ENCODE measurements around the gene NCL.
"Not testable (repeated sequence)": the region's sequence is repeated elsewhere in the genome, so short reads cannot be mapped to it uniquely, and the experiment has no call there.

Gene NCL

GRCh38 chr2:231430437-231430836 is 33.8 kb downstream of the NCL start:
- not testable (repeated sequence) for DNase-seq (ENCODE audit: low read depth in 2 of 2)

- DNase-seq (ENCODE audit: low read depth in 2 of 2), result no peak
These were observed 34.4 kb downstream of the NCL start for GRCh38 chr2:231429901-231430300.

DNA sequence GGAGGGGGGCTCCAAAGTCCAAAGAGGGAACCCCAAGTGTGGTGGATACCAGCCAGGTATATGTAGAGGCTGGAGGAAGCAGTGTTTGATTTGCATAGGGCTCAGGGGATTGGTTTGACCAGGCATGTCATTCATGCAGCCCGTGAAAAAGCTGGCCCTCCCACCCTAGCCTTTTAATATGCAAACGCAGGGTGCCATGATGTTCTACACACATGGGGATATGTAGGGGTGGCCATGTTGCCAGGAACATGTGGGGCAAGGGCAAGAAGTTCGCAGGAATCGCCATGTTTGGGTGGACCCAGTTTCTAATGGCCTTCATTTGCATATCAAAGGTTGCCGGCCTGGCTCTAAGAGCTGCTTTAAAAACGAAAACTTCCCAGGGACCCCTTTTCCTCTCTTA is 35.1 kb downstream of the NCL start:
- no peak for DNase-seq (ENCODE audit: low read depth in 2 of 2)

- no peak for DNase-seq (ENCODE audit: low read depth in 2 of 2)
These were observed 37.2 kb downstream of the NCL start for GRCh38 chr2:231427116-231427515.

DNA sequence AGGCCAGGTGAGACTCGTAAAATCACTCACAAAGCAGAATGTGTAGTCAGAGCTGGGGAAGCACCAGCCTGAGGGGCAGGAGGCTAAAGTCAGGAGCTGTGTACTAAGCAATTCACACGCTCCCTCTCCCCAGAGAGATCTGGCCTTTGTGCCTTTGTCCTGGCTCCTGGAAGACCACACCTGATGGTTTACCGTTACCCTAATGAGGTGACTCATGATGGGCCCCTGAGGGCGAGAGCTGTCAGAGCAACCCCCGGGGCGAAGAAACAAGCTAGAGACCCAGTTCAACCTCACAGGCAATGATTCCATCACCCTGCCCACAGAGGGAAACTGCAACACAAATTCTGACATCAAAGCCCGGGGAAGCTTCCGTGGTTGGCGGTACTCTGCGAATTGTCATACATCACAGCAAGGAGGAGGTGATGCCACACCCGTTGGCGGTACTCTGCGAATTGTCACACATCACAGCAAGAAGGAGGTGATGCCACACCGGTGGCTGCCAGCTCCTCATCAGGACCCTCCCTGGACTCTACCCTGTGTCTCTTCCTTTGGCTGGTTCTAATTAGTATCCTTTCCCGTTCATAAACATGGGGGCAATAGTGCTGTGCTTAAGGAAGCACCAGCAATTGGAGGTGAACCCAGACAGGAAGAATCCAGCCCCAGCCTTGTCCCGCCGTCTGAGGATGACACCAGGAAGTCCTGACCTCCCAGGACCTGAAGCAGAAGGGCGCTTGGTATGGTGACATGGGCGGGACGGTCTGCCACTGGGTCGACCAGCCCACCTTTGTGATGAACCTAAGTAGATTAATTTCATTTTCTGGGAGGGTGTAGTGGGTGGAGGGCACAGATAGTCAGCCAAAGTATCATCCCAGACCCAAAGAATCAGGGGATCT is 38.2 kb downstream of the NCL start:
- peak; percentile 34 to 62 for DNase-seq (ENCODE audit: low read depth in 2 of 2)

- no peak for DNase-seq (ENCODE audit: low read depth in 2 of 2)
These were observed 38.9 kb downstream of the NCL start for GRCh38 chr2:231425291-231425810.

DNA sequence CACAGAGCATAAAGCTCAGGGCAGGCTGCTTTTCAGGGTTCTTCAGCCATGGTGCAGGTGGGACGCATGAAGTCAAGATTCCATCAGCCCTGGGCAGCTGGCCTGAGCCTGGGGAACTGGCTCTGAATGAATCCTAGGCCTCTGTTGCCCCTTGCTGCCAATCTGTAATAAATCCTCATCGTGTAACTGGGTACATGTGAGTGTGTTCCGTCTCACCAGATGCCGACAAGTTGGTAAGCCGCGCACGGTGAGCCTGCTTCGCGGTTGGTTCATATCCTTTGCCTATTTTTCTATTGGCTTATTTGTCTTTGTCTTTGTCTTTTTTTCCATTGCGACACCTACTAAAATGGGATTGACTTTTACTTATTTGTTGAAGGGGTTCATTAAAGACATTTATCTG is 41.1 kb downstream of the NCL start:
- no peak for DNase-seq (ENCODE audit: low read depth in 2 of 2)

DNA sequence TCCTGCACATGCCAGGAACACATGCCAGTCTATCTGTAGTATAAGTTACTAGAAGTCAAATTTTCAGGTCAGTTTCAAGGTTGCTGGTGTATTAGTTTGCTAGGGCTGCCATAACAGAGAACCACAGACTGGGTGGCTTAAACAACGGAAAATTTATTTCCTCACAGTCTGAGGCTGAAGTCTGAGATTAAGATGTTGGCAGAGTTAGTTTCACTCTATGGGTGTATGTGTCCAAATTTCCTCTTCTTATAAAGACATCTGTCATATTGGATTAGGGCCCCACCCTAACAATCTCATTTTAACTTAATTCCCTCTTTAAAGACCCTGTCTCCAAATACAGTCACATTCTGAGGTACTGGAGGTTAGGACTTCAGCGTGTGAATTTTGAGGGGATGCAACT is 42.2 kb downstream of the NCL start:
- DNase-seq (ENCODE audit: low read depth in 2 of 2), result no peak

- DNase-seq (ENCODE audit: low read depth in 2 of 2), result no peak
These were observed 43.2 kb downstream of the NCL start for GRCh38 chr2:231421051-231421580.

DNA sequence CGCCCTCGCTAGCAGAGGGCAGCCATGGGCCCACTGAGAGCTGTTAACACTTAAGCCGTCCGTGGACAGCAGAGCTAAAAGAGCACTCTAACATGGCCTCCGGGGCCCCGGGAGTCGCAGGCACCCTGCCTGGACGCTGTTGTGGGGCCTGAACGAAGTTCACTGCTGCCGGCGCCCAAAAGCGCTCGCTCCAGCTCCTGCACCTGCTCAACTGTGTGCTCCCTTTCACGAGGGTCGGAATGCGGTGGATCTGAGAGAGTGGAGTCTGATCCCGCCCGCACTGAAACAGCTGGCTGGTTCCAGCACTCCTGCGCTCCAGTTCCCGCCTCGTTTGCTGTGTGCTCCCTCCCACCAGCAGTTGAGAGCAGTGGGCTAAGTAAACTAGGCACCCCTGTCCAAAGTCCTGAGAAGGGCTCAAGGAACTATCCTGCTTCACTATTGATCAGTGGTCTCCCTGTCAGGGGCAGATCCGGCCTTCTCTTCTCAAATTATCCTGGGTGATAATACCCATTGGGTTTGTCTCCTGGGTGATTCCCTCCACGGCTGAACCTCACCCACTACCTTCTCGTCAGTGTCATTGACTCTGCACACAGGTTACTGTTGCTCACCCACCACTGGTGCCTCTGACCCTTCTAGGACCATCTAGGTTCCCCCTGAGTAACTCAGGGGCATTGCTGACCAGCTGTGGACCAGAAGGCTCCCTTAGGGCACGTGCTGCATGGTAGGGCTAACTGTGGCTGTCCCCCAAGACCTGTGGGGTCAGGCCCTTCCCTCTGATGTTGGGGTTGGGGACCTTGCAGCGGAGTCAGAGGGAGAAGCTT is 45.3 kb downstream of the NCL start:
- no peak for DNase-seq (ENCODE audit: low read depth in 2 of 2)

GRCh38 chr2:231415029-231415428 is 49.3 kb downstream of the NCL start:
- no peak for DNase-seq (ENCODE audit: low read depth in 2 of 2)

GRCh38 chr2:231413921-231414476 is 50.3 kb downstream of the NCL start:
- no peak for DNase-seq (ENCODE audit: low read depth in 2 of 2)

GRCh38 chr2:231413456-231413855 is 50.8 kb downstream of the NCL start:
- no peak for DNase-seq (ENCODE audit: low read depth in 2 of 2)

GRCh38 chr2:231412618-231412963 is 51.7 kb downstream of the NCL start:
- no peak for DNase-seq (ENCODE audit: low read depth in 2 of 2)

- DNase-seq (ENCODE audit: low read depth in 2 of 2), result peak; percentile 55 to 61
These were observed 52.3 kb downstream of the NCL start for GRCh38 chr2:231411831-231412617.

- no peak for DNase-seq (ENCODE audit: low read depth in 2 of 2)
These were observed 53.0 kb downstream of the NCL start for GRCh38 chr2:231411237-231411636.

DNA sequence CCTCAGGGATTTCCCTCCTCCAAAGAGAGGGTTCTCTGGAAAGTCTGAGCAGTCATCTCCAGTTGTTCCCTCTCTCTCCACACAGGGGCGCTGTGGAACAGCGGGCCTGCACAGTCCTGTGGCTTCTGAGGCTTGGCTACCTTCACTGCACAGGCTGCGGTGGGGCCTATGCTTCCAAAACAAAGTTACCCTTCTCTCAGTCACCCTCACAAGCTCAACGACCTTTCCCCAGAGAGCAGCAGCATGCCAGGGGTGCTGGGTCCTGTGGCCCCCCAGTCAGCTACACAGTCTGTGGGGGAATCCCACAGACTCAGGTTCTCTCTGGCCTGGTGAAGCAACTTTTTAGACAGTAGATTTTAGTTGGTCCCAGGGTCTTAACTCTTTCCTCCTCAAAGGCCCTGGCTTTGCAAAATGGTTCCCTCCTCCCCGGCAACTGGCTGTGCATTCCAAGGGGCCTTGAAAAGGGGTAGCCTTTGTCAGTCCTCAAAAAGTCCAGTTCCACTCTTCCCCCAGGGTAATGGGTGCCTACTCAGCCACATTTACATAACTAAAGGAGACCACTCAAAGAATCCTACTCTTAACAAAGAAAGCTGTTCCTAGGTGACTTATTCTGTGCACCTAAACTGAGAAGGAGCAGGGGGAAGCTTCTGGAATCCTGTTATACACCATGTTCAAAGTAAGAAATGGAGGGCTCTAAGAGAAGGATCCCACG is 53.8 kb downstream of the NCL start:
- DNase-seq (ENCODE audit: low read depth in 2 of 2), result no peak

GRCh38 chr2:231409776-231410175 is 54.5 kb downstream of the NCL start:
- no peak for DNase-seq (ENCODE audit: low read depth in 2 of 2)

GRCh38 chr2:231408304-231408703 is 56.0 kb downstream of the NCL start:
- not testable (repeated sequence) for DNase-seq (ENCODE audit: low read depth in 2 of 2)

DNA sequence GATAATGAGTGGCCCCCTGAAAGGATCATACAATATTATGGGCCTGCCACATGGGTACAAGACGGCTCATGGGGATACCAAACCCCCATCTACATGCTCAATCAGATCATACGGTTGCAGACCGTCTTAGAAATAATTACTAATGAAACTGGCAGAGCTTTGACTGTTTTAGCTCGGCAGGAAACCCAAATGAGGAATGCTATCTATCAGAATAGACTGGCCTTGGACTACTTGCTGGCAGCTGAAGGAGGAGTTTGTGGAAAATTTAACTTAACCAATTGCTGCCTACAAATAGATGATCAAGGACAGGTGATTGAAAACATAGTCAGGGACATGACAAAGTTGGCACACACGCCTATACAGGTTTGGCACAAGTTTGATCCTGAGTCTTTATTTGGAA is 56.6 kb downstream of the NCL start:
- DNase-seq (ENCODE audit: low read depth in 2 of 2), result not testable (repeated sequence)

Measured in stimulated activated CD8-positive, alpha-beta memory T cell treated with anti-CD3 and anti-CD28 coated beads, Interleukin-15, amount 100 ng/mL, for 4 hours (primary cell).